ENCODE measurements around the gene SPEM2.

Gene SPEM2

DNA sequence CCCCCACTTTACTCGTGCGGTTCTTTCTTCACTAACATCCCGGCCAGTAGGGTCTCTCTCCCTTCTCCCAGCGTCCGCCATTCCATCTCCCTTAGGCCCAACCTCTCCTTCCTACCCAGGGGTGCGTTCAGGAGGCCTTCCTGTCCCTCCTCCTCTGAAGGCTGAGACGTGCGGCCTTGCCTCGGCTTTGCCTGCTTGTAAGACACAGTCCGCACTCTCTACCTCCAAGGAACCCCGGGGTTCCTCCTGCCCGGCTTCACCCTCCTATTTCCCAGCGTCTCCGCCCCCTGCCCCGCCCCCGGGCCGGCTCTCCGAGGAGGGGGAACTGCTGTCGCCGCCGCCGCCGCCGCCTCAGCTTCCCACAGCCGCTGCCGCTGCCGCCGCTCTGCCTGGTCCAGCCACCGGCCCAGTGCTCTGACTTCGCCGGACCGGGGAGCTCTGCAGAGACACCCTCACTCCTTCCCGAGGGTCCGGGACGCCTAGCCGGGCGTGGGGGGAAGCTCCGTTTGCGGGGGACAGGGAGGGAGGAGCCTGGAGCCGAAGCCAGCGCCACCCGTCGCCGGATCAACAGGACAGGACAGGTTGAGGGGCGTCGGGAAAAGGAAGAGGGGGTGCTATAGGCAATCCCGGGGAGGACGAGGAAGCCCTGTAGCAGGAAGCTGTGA, 12.7 kb downstream of the SPEM2 start:
- DNase-seq, result no peak
- in situ Hi-C loops (cut with HindIII; ENCODE audit: low pct_ligation_motif_present, low pct_unique_long_range_greater_than_20kb, low sequenced_read_pairs), result no loop called here

DNA sequence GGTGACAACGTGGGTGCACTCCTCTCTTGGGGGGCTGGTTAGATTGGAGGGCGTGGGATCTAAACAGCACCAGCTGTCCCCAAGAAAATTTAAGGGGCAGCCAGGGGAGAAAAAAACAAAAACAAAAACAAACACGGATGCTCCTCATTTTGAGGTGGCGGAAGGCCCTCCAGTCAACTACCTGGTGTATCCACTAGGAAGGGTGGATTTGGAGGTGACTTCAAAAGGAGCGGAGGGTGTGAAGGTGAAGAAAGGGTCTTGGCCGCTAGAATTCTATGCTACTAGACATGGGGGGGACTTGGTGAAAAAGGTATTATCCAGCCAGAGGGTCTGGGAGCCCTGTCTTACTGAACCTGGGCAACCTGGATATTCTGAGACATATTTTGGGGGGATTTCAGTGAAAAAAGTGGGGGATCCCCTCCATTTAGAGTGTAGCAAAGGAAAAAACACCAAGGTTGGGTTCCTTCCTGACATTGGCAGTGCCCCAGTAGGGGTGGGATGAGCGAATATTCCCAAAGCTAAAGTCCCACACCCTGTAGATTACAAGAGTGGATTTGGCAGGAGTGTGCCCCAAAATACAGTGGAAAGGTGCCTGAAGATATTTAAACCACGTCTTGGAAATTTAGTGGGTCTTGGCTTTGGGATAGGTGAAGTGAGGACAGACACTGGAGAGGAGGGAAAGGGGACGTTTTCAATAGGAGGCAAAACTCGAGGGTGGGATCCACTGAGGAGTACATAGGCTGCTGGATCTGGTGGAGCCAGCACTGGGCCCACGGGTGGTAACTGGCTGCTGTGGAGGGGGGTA, 13.4 kb downstream of the SPEM2 start:
- in situ Hi-C loops (cut with HindIII; ENCODE audit: low pct_ligation_motif_present, low pct_unique_long_range_greater_than_20kb, low sequenced_read_pairs), result no loop called here
- DNase-seq, result no peak

DNA sequence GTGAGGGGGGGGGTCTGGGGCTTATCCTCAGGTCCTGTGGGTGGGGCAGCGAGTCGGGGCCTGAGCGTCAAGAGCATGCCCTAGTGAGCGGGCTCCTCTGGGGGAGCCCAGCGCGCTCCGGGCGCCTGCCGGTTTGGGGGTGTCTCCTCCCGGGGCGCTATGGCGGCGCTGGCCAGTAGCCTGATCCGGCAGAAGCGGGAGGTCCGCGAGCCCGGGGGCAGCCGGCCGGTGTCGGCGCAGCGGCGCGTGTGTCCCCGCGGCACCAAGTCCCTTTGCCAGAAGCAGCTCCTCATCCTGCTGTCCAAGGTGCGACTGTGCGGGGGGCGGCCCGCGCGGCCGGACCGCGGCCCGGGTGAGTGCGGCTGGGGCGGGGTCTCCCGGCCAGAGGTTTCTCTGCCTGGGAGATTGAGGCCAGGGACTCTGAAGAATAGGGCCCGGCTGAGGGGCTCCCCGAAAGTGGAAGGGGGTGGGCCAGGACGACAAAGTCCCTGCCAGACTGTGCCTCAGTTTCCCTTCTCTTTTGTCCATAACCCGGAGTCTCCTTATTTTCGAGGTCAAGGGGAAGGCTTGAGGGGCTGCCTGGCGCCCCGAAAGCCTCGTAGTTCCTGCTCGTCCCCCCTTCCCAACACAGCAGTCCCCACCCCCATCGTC, 14.2 kb downstream of the SPEM2 start, which contains the start of gene FGF11:
Gene FGF11, plus strand, starts transcription at position 51 of the 651 bp plus-strand sequence. Its CDS starts 109 bp downstream, at position 160.
- DNase-seq, result peak; percentile 12
- in situ Hi-C loops (cut with HindIII; ENCODE audit: low pct_ligation_motif_present, low pct_unique_long_range_greater_than_20kb, low sequenced_read_pairs), result no loop called here

DNA sequence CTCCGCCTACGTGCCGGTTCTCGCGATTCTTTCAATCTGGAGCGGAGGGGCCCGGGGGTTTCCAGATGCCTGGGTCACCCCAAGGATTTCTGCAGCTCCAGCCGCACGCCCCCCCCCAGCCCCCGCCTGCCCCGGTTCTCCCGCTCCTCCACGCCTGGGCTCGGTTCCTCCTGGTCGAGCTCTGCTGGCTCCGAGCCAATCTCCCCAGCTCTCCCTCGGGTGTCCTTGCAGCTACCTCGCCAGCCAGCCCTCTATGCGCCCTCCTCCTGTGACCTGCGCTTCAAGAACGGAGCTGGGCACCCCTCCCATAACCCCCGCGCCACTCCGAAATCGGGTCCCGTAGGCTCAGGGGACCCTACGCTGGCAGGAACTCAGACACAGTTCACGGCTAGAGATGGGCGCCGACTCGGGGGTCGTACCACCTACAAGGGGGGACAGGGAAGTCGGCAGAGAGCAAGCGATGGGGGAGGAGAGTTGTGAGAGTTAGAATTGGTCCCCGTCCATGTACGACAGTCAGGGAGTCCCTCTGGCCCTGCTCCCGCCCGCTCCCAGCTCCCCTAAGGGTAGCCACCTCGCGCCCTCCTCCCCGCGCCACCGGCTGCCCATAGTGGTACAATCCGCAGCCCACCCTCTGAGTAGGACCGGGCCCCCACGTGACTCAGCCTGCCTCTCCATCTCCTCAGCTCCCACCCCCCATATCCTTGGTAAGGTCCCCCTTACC, 14.9 kb downstream of the SPEM2 start:
- peak; percentile 71 for DNase-seq
- in situ Hi-C loops (cut with HindIII; ENCODE audit: low pct_ligation_motif_present, low pct_unique_long_range_greater_than_20kb, low sequenced_read_pairs), result no loop called here

DNA sequence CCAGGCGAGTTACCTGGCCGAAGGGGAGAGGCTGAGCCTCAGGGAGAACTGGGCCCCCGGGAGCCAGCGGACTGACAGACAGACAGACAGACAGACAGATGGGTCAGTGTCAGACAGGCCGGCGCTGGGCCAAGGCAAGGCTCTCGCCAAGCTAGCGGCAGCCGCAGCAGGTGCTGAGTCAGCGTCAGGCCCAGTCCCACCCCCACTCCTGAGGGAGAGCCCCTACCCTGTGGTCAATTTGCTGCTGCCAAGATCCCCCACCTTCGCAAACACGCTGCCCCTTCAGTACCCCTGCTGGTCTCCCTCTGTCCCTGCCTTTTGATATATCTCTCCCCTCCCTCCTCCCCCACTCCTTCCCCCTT, 15.4 kb downstream of the SPEM2 start:
- in situ Hi-C loops (cut with HindIII; ENCODE audit: low pct_ligation_motif_present, low pct_unique_long_range_greater_than_20kb, low sequenced_read_pairs), result no loop called here
- DNase-seq, result peak; percentile 60

DNA sequence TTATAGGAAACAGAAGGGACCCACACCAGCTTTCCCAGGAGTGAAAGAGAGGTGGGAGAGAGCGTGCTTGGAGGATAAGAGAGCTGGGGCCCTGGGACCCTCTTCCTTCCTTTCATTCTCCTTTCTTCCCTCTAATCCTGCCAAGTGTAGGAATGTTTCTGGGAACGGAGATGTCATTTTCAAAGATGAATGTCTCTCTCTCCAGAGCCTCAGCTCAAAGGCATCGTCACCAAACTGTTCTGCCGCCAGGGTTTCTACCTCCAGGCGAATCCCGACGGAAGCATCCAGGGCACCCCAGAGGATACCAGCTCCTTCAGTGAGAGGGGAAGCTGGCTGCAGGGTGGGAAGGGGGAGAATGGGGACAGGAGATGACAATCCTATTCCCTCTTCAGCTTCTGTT, 15.8 kb downstream of the SPEM2 start:
- no peak for DNase-seq
- in situ Hi-C loops (cut with HindIII; ENCODE audit: low pct_ligation_motif_present, low pct_unique_long_range_greater_than_20kb, low sequenced_read_pairs), result no loop called here

DNA sequence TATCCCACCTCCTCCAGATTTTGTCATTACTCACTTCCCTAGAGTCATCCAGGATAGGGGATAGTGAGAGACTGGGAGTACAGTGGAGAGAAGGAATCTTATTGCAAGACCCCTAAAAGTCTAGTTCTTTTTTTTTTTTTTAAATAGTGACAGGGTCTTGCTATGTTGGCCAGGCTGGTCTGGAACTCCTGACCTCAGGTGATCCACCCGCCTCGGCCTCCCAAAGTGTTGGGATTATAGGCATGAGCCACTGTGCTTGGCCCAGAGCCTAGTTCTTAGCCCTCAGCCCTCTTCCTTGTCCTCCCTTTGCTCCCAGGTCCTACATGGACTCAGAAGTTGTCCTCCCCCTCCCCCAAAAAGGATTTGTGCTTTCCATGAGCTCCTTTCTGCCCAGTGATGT, 16.7 kb downstream of the SPEM2 start:
- in situ Hi-C loops (cut with HindIII; ENCODE audit: low pct_ligation_motif_present, low pct_unique_long_range_greater_than_20kb, low sequenced_read_pairs), result no loop called here
- DNase-seq, result no peak

DNA sequence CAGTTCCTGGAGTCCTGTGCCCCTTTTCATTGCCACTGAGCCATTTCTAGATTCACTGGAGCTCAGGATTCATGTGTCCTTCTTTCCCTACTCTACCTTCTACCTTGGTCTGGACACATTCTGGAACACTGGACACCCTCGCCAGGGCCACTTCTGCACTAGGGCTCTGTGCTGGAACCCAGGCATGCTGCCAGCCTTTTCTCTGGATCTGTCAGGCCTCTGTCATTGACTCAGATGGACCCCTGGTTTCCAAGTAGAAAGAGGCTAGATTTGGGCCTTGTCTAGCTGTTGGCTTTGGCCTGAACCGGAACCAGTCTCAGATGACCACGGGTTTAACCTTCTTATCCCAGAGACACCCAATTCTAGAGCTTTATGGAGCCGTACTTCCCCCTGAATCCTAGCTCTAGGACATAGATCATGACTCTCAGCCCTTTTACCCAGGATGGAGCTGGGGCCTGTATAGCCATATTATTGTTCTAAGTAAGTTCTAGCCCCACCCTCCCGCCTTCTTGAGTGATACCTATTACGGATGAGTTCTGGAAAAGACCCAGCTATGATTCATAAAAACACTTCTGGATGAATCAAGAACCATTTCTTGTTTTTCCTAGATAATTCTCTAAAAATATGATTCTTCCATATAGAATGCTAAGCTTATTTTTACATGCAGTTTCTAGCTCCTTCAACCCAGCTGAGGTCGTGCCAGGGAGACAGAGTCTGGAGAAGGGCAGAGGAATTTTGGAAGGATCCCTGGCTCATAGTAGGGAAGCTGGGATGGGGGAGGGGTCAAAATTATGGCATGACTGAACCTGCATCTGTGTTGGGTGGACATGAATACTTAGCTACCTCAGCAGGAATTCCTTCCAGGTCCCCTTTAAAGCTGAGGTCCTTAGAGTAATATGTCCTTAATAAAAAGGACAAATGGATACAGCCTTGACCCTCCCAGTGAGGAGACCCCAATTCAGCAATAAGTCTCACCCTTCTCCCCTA, 18.4 kb downstream of the SPEM2 start:
- in situ Hi-C loops (cut with HindIII; ENCODE audit: low pct_ligation_motif_present, low pct_unique_long_range_greater_than_20kb, low sequenced_read_pairs), result no loop called here
- peak; percentile 21 for DNase-seq

DNA sequence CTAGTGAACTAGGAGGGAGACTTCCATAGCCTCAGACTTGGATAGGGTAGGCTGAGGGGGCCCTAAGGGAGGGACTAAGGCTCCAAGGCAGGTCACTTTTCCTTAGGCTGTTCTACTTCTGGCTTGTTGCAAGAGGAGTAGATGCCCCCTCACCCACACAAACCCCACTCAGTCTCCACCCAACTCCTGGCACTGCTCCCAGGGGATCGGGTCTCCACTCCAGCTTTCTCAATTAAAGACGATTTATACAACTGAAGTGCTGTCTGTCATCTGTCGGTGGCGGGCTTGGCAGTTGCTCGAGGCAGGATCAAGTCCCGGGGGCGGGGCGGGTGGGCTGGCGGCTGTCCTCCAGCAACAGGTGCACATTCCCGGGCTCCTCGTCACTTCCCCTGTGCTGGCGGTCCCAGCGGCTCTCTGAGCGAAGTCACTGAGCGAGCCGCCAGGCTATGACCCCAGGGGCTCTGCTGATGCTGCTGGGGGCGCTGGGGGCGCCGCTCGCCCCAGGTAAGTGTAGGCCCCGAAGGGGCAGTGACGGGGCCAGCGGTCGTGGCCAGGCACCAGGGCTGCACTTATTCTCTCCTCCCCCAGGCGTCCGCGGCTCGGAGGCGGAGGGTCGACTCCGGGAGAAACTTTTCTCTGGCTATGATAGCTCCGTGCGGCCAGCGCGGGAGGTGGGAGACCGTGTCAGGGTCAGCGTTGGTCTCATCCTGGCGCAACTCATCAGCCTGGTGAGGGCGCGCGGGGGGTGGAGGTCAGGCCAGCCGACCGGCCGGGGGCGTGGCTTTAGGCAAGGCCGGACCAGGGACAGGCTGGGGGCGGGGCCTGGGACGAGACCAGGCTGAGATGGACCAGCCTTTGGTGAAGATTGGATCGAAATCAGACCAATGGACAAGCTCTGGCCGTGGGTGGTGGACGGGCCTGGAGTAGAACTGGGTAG, 19.5 kb downstream of the SPEM2 start, which contains the start of gene CHRNB1:
Gene CHRNB1, plus strand, starts transcription at position 380 of the 937 bp plus-strand sequence. Its CDS starts 67 bp downstream, at position 447.
- in situ Hi-C loops (cut with HindIII; ENCODE audit: low pct_ligation_motif_present, low pct_unique_long_range_greater_than_20kb, low sequenced_read_pairs), result no loop called here
- peak; percentile 92 for DNase-seq

DNA sequence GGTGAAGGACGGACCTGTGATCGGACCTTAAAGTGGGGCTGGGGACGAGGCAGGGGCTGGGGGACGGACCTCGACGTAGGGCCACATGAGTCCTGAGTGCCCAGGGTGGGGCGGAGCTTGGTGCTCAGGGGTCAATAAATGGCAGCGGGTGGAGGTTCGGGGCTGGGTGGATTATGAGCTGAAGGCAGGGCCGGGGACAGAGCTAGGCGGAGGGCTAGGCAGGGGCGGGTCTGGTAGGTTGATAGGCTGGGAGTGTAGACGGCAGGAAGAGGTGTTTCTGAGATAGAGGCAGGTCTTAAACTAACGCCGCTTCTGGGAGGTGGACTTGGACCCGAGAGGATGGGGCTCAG, 20.2 kb downstream of the SPEM2 start:
- in situ Hi-C loops (cut with HindIII; ENCODE audit: low pct_ligation_motif_present, low pct_unique_long_range_greater_than_20kb, low sequenced_read_pairs), result no loop called here
- peak; percentile 93 for DNase-seq

DNA sequence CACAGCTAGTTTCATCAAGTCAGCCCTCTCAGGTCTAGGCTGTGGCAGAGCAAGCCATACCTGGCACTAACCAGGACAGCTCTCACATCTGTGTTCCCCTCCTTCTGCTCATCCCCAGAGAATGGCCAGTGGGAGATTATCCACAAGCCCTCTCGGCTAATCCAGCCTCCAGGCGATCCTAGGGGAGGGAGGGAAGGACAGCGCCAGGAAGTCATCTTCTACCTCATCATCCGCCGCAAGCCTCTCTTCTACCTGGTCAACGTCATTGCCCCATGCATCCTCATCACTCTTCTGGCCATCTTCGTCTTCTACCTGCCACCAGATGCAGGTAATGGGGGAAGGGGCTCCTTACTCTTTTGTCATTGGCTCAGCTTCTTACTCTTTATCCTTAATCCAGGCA, 23.0 kb downstream of the SPEM2 start:
- no peak for DNase-seq
- in situ Hi-C loops (cut with HindIII; ENCODE audit: low pct_ligation_motif_present, low pct_unique_long_range_greater_than_20kb, low sequenced_read_pairs), result no loop called here

DNA sequence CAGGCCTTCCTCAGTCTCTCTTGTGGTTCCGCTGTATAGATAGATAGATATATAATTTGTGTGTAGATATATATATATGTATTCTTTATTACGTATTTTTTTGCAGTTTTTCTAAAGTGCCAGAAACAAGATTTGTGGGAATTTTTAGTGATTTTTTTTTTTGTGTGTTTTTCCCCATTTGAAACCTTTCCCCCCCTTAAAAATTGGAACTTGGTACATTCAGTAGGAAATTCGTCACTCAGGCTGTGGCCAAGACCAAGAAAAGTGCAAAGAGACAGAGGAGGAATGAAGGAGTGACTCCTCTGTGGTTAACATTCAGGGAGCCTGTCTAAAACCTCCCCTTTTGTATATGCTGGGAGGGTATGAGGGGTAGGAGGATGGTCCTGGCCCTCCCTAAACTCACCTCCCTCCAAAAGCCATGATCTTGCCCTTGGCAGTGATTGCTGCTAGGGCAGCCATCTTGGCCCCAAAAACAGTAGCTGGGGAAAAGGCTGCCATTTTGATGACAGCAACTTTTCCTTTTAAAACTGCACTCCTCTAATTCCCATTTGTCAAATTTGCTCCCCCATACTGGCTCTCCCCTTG, 34.6 kb downstream of the SPEM2 start:
- in situ Hi-C loops (cut with HindIII; ENCODE audit: low pct_ligation_motif_present, low pct_unique_long_range_greater_than_20kb, low sequenced_read_pairs), result no loop called here
- no peak for DNase-seq

DNA sequence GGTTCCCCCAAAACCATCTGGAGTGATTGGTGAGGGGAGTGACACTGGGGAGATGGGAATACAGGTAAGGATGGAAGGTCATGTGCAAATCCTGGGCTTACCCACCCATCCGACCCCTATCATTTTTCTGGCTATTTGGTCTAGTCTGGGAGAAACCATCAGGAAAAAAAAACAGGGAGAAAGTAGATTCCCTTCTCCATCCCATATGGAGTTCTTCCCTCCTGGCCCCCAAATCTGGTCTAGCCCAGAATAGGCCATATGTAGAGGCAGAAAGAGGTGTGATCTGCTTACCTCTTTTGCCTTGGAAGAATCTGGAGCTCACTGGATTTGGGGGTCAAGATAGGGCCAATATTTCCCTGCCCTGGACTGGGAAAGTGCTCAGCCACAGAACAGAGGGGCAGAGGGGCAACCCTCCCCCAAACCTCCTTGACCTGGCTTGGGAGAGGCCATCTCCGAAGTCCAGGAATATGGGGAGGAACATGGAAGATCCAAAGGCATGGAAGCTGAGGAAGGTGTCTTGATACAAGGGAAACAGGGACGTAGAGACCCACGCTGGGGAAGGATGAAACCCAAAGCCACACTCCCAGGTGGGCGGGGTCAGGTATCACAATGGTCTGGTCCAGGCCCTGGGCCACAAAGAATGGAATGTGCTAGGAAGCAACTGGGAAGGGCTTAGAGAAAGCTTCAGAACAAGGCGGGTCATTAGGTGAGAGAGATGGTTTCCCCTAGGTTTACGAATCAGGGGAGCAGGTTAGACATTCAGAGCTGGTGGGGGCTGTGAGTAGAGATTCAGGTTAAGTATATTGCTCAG, 35.6 kb downstream of the SPEM2 start:
- in situ Hi-C loops (cut with HindIII; ENCODE audit: low pct_ligation_motif_present, low pct_unique_long_range_greater_than_20kb, low sequenced_read_pairs), result no loop called here
- no peak for DNase-seq

DNA sequence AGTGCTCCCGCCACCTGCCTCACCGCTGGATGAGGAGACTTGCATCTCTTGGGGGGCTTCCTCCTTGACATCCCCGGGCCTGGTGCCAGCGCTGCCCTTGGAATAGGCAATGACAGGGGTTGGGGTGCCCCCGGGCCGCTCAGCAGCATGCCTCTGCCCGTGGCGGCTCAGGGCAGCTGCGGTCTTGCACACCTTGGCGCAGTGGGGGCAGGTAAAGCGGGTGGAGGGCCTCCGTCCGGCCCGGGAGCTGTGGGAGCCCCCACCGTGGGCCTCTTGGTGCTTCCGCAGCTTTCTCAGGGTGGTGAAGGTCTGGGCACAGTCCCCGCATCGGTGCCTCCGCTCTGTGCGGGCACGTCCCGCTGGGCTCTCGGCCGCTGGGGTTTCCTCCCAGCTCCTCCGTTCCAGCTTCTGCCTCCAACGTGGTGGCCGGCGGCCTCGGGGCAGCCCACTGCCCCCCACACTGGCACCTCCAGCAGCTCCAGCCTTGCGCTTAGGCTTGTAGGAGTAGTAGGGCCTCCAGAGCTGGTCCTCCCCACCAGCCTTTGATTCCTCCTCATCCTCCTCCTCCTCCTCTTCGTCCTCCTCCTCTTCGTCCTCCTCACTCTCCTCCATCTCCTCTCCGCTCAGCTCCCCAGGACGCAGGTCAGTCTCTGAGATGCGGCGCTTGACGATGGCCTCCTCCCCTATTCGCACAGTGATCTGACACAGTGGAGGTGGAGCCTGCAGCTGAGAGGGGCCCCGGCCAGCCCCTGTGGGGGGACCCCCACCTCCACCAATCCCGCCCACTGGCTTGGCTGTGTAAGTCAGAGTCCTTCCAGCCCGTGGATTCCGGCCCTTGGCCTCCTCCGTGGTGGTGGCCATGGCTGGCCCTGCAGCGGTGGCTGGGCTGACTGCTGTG, 37.3 kb downstream of the SPEM2 start:
- in situ Hi-C loops (cut with HindIII; ENCODE audit: low pct_ligation_motif_present, low pct_unique_long_range_greater_than_20kb, low sequenced_read_pairs), result no loop called here
- DNase-seq, result no peak

DNA sequence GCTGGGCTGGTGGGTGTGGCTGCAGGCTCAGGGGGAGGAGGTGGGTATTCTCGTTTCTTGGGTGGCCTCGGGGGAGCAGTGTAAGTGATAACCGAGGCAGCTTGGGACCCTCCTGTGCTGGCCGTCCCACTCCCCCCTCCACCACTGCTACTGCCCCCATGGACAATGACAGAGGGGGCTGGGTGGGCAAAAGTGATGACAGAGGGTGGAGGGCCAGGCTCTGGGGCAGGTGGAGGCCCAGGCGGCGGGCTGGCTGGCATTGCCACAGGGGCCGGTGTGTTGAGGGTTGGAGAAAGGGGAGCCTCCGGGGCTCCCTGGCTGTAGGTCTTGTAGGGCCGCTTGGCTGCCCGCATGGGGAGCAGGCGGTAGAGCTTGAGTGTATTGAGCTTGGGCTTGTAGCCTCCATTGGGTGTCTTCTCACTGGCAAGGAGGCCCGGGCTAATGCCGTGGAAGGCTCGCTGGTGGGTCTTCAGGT, 38.0 kb downstream of the SPEM2 start:
- in situ Hi-C loops (cut with HindIII; ENCODE audit: low pct_ligation_motif_present, low pct_unique_long_range_greater_than_20kb, low sequenced_read_pairs), result no loop called here
- no peak for DNase-seq
